Left kidney (tissue), 2 donors: ENCODE measurements around the gene PTTG1. TPM values are rescaled to one million over a fixed set of nuclear protein-coding genes. Genes with fewer than 3 reads are reported as not detected.

Experiments
- DNase-seq: peaks from one replicate; pipeline ENCODE4 v3.0.0-alpha.2; 2013
- polyA plus RNA-seq: library from polyadenylated mRNA; unstranded; fragments of 120-200 nt; gene quantifications from one replicate; pipeline ENCODE4 v1.2.1, GENCODE V29; 2013; ENCODE audit not compliant: insufficient read length

PTTG1 gene
- polyA plus RNA-seq, 1 donor: 87.8 TPM

- no peak for DNase-seq
These were observed 47.8 kb downstream of the PTTG1 start for GRCh38 chr5:160469156-160470144.

DNA sequence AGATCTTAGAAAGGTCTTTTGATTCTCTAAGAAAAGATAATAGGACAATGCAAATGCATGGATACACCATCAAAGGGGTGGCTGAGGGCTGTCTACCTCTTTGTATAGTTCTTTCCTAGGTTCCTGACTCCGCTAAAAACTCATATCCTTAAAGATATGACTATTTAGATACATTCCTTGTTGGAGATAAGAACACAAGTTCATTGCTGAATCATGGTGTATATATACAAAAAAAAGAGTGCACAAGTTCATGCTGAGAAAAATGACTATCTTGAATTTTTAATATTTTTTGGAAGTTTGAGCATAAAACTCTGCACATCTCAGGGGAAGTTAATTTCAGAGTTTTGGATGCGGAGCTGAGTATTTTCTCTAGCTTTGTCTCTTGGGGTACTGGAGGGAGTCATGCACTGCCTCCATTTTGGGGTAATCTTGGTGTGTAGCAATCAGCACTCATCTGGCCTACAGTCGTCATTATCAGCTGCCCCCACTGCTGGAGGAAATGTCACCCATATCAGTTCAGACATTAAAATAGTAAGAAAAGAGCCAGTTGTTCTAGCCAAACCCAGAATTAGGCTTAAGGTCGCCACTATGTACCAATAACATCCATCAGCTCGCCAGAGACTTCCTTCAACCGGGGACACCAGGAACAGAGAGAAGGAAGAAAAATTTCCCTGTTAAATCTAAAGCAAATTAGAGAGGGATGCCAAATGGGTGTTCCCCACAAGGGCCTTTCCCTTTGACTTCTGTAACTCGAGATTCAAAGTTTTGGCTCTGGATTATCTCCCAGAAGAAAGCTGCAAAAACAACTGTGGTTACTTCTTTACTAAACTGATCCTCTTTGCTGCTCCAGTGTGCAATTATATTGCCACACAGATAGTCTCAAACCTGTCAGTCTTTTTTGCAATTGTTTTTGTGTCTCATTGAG, 49.0 kb downstream of the PTTG1 start:
- DNase-seq: no peak

- no peak for DNase-seq
These were observed 50.1 kb downstream of the PTTG1 start for GRCh38 chr5:160471761-160472160.

DNA sequence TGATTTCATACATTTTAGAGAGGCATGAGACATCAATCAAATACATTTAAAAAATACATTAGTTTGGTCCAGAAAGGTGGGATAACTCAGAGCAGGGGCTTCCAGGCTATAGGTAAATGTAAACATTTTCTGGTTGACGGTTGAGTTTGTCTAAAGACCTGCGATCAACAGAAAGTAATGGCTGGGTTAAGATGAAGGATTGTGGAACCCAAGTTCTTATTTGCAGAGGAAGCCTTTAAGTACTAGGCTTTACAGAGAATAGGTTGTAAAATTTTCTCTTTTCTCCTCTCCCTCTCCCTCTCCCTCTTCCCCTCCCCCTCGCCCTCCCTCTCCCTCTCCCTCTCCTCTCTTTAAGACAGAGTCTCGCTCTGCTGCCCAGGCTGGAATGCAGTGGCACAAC, 50.8 kb downstream of the PTTG1 start:
- no peak for DNase-seq

- DNase-seq: no peak
These were observed 52.0 kb downstream of the PTTG1 start for GRCh38 chr5:160473681-160474080.

DNA sequence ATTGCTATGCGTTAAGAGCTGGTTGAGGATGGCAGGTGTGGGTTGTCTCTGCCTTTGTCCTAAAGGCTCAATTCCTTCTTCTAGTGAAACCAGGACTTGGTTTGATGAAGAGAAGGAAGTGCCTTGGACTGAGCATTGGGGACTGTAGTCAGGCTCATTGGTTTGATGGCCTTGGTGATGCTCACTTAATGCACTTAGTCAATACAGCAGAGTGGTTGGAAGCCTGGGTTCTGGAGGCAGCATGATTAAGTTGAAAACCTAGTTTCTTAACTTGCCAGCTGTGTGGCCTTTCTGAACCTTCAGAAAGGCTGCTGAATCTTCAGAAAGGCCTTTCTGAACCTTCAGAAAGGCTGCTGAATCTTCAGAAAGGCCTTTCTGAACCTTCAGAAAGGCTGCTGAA, 52.4 kb downstream of the PTTG1 start:
- DNase-seq: no peak

- no peak for DNase-seq
These were observed 54.3 kb downstream of the PTTG1 start for GRCh38 chr5:160475864-160476438.

DNA sequence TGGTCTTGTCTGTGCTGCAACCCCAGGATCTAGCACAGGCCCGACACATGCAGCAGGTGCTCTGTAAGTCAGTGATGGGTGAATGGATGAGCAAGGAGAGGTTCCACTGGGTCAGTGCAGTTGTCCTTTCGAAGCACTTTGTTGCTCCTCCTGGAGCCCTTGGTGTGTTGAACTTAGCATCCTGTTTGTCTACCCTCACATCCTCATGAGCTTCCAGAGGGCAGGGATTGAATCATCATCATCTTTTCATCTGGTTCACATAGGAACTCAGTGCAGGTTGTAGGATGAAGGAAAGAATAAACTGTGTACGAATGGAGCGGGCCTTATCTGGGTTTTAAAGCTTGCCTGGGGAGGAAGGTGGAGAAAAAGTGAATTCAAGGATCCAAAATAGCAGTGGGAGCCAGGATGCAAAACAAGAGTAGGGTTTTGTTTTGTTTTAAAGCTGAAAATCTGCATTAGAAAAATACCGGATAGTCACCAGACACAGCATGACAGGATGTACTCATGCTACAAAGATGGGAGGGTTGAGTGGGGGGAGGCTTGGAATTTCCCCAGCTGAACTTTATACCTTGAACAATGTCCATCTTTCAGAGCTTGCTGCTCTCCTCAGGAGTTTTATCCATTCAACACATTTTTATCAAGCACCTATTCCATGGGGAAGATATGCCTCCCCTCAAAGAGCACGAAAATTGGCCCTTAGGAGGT, 55.8 kb downstream of the PTTG1 start:
- DNase-seq: no peak

DNA sequence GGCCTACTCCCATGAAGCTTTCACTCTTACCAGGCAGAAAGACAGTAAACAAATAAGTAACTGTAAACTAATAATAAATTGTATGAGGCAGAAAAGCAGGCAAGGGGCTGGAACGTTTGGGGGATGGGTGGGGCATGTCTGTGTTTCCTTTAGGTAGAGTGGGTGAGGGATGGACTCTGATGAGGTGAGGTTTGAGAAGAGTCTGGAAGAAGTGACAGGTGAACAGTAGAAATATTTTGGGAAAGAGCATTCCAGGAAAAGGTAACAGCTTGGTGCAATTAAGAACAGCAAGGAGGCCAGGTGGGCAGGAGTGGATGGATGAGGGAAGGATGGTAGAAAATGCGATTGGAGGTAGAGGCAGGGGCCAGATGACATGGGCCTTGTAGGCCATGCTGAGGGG, 56.5 kb downstream of the PTTG1 start:
- no peak for DNase-seq

Other genes with a start within 250 kb of the PTTG1 start
- not detected for gene FABP6, start 192.3 kb upstream of the PTTG1 start, polyA plus RNA-seq
- 8.2 TPM for gene CCNJL, start 109.3 kb upstream of the PTTG1 start, polyA plus RNA-seq
- 0.73 TPM for gene C1QTNF2, start 51.2 kb upstream of the PTTG1 start, polyA plus RNA-seq
- 18.8 TPM for gene FAM200C, start 21.8 kb upstream of the PTTG1 start, polyA plus RNA-seq
- gene SLU7, start 2.8 kb upstream of the PTTG1 start, polyA plus RNA-seq: 74.1 TPM